SKM-1 treated with dmso at 0.1 percent for 144 hours (cell line): ENCODE data around the gene AGAP1.

Experiments
- DNase-seq: peaks from one replicate; lab custom pipeline; 2025; ENCODE audit not compliant: unreplicated experiment; lab: John Stamatoyannopoulos, UW

AGAP1 gene

GRCh38 chr2:235835810-235836209 lies 342.0 kb downstream of the AGAP1 start:
- DNase-seq, result no peak

GRCh38 chr2:235836491-235836911 lies 342.7 kb downstream of the AGAP1 start:
- DNase-seq, result no peak

GRCh38 chr2:235839226-235839625 lies 345.4 kb downstream of the AGAP1 start:
- DNase-seq, result no peak

- DNase-seq, result no peak
These were observed 346.1 kb downstream of the AGAP1 start for GRCh38 chr2:235839974-235840373.

- DNase-seq, result no peak
These were observed 348.0 kb downstream of the AGAP1 start for GRCh38 chr2:235841863-235842262.

- no peak for DNase-seq
These were observed 349.1 kb downstream of the AGAP1 start for GRCh38 chr2:235842941-235843340.

- DNase-seq, result no peak
These were observed 349.9 kb downstream of the AGAP1 start for GRCh38 chr2:235843591-235844395.

GRCh38 chr2:235844561-235844960 lies 350.7 kb downstream of the AGAP1 start:
- no peak for DNase-seq

- no peak for DNase-seq
These were observed 351.4 kb downstream of the AGAP1 start for GRCh38 chr2:235845245-235845644.

- DNase-seq, result no peak
These were observed 353.7 kb downstream of the AGAP1 start for GRCh38 chr2:235847576-235847975.

GRCh38 chr2:235848055-235848454 lies 354.2 kb downstream of the AGAP1 start:
- no peak for DNase-seq

- no peak for DNase-seq
These were observed 355.1 kb downstream of the AGAP1 start for GRCh38 chr2:235848946-235849345.

GRCh38 chr2:235849489-235849888 lies 355.6 kb downstream of the AGAP1 start:
- no peak for DNase-seq

- DNase-seq, result no peak
These were observed 356.4 kb downstream of the AGAP1 start for GRCh38 chr2:235850289-235850688.

- no peak for DNase-seq
These were observed 357.1 kb downstream of the AGAP1 start for GRCh38 chr2:235850771-235851551.

- DNase-seq, result no peak
These were observed 358.1 kb downstream of the AGAP1 start for GRCh38 chr2:235851828-235852525.

GRCh38 chr2:235852526-235852920 lies 358.7 kb downstream of the AGAP1 start:
- no peak for DNase-seq

GRCh38 chr2:235854276-235854675 lies 360.4 kb downstream of the AGAP1 start:
- no peak for DNase-seq

GRCh38 chr2:235855011-235855410 lies 361.2 kb downstream of the AGAP1 start:
- DNase-seq, result no peak

- DNase-seq, result no peak
These were observed 362.5 kb downstream of the AGAP1 start for GRCh38 chr2:235856151-235856854.

- no peak for DNase-seq
These were observed 363.8 kb downstream of the AGAP1 start for GRCh38 chr2:235857598-235857997.
